ENCODE results near the gene SPATA13.

Gene SPATA13

GRCh38 chr13:24225930-24226329, 65.4 kb downstream of the SPATA13 start:
- no peak for DNase-seq

GRCh38 chr13:24226762-24227161, 66.2 kb downstream of the SPATA13 start:
- DNase-seq, result no peak

GRCh38 chr13:24228852-24229458, 68.4 kb downstream of the SPATA13 start:
- no peak for DNase-seq

GRCh38 chr13:24230428-24231072, 70.0 kb downstream of the SPATA13 start:
- DNase-seq, result no peak

GRCh38 chr13:24231377-24231776, 70.9 kb downstream of the SPATA13 start:
- DNase-seq, result no peak

- DNase-seq, result no peak
Measured at GRCh38 chr13:24232037-24232436, 71.5 kb downstream of the SPATA13 start.

- no peak for DNase-seq
Measured at GRCh38 chr13:24232474-24232873, 72.0 kb downstream of the SPATA13 start.

- no peak for DNase-seq
Measured at GRCh38 chr13:24233351-24233901, 72.9 kb downstream of the SPATA13 start.

- no peak for DNase-seq
Measured at GRCh38 chr13:24234200-24234915, 73.8 kb downstream of the SPATA13 start.

- no peak for DNase-seq
Measured at GRCh38 chr13:24237356-24237755, 76.8 kb downstream of the SPATA13 start.

- DNase-seq, result no peak
Measured at GRCh38 chr13:24241336-24241735, 80.8 kb downstream of the SPATA13 start.

- DNase-seq, result no peak
Measured at GRCh38 chr13:24242100-24242499, 81.6 kb downstream of the SPATA13 start.

- DNase-seq, result no peak
Measured at GRCh38 chr13:24243302-24243701, 82.8 kb downstream of the SPATA13 start.

- no peak for DNase-seq
Measured at GRCh38 chr13:24244802-24245201, 84.3 kb downstream of the SPATA13 start.

- no peak for DNase-seq
Measured at GRCh38 chr13:24247016-24247415, 86.5 kb downstream of the SPATA13 start.

- no peak for DNase-seq
Measured at GRCh38 chr13:24249624-24250023, 89.1 kb downstream of the SPATA13 start.

GRCh38 chr13:24250376-24251057, 90.0 kb downstream of the SPATA13 start:
- DNase-seq, result no peak

GRCh38 chr13:24251525-24251924, 91.0 kb downstream of the SPATA13 start:
- peak; percentile 79 for DNase-seq

- no peak for DNase-seq
Measured at GRCh38 chr13:24252136-24252535, 91.6 kb downstream of the SPATA13 start.

GRCh38 chr13:24253520-24254145, 93.1 kb downstream of the SPATA13 start:
- peak; percentile 35 for DNase-seq

- DNase-seq, result peak; percentile 69
Measured at GRCh38 chr13:24254146-24254841, 93.8 kb downstream of the SPATA13 start.

- no peak for DNase-seq
Measured at GRCh38 chr13:24257497-24257896, 97.0 kb downstream of the SPATA13 start.

Data from activated T-cell treated with anti-CD3 and anti-CD28 coated beads, Interleukin-2, amount 50 U/mL, for 1 hour (primary cell).